Kidney tubule cell (primary cell): Measurements from ENCODE around the gene C15orf39.
"Not testable (repeated sequence)": the region's sequence is repeated elsewhere in the genome, so short reads cannot be mapped to it uniquely, and the experiment has no call there.

ENCODE experiments used
- DNase-seq: peaks from one replicate; pipeline ENCODE4 v3.0.0-alpha.2; 2018; ENCODE audit warnings: low spot score

The C15orf39 gene

GRCh38 chr15:75231836-75232235 is 30.2 kb downstream of the C15orf39 start:
- no peak for DNase-seq

GRCh38 chr15:75232252-75232813 is 30.7 kb downstream of the C15orf39 start:
- DNase-seq, result no peak

DNA sequence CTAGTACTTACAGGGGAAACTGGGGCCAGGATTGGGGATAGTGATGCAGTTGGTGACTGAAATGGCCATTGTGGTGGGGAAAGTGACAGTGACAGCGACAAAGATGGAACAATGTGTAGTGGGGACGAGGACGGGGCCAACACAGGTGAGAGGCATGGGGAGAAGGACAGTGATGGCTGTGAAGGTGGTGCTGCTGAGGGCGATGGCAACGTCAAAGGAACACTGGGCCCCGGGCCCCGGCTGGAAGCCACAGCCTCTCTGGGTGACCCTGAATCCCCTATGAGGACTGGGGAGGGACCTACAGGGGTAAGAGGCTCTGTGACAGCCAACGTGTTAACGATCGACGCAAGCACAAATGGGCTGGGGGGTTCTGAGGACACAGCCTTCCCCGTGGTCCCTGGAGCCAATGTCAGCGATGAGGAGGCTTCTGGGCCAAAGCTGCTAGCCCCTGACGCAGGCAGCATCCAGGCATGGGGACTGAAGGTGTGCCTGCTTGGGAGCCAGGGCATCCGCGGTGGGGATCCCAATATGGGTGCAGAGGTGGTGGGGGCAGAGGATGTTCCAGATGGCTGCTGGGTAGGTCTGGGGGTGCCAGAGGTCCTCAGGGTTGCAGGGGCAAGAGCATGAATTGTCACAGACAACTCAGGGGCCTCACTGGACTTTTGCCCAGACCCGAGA is 31.3 kb downstream of the C15orf39 start:
- DNase-seq, result no peak

GRCh38 chr15:75233504-75234190 is 32.0 kb downstream of the C15orf39 start:
- DNase-seq, result no peak

- no peak for DNase-seq
Observed at GRCh38 chr15:75234191-75234810, 32.6 kb downstream of the C15orf39 start.

- DNase-seq, result no peak
Observed at GRCh38 chr15:75235051-75235673, 33.5 kb downstream of the C15orf39 start.

GRCh38 chr15:75235760-75236729 is 34.4 kb downstream of the C15orf39 start:
- no peak for DNase-seq

DNA sequence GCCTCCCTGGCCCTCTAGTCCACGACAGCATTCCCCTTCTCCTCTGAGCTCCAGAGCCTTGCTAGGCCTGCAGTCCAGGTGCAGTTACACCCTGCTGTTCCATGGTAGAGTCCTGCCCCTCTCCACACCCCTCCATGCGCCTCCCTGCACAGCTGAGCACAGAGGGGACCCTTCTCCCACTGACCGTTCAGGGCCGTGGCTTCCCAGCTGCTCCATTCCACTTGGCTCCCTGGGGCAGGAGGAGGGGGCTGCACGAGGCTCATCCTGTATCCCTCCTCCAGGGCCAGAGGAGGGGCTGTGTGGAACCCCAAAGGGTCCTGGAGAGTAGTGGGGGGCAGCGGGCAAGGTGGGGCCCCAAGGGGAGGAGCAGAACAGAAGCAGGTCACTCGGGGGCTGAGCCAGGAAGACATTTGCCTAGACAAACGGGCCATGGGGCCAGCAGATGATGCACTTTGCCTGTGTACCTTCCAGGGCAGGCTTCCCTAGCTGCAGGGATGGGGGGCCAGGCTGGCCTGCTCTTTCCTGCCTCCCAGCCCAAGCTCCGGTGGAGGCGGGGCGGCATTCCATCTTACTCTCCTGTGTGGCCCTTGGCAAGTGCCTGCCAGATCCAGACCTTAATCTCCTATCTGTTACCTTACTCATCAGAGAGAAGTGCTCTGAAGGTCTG is 35.8 kb downstream of the C15orf39 start:
- DNase-seq, result no peak

DNA sequence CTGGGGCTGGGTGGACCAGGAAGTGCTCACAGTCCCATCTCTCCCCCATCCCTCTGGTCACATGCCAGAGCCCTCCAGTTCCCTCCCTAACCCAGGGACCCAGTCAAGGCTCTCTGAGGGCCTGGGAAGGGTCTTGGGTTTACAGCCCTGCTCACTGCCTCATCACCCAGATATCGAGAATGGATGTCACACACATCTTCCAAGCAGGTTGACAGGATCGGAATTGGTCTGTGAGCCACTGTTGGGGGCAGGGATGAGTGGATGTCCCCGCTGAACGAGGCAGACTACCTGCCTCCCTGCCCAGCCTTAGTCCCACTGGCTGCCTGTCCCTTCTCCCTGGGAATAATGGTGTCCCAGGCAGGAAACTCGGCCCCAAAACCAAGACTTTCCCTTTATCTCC is 36.5 kb downstream of the C15orf39 start:
- no peak for DNase-seq

DNA sequence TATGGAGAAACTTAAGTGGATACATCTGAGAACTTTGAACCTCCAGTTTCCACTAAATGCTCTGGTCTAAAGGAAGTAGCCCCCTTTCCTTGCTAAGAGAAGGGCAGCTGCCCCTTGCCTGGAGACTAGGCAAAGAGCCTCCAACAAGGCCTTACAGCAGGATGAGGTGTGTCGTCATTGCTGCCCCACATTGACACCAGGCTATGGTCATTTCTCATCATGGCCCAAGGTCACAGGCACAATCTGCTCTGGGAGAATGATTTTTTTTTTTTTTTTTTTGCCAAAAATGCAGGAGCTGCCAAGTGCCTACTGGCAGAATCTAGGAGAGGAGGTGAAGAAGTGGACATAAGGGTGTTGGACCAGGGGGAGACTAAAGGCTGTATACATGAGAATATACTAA is 44.1 kb downstream of the C15orf39 start:
- DNase-seq, result not testable (repeated sequence)

DNA sequence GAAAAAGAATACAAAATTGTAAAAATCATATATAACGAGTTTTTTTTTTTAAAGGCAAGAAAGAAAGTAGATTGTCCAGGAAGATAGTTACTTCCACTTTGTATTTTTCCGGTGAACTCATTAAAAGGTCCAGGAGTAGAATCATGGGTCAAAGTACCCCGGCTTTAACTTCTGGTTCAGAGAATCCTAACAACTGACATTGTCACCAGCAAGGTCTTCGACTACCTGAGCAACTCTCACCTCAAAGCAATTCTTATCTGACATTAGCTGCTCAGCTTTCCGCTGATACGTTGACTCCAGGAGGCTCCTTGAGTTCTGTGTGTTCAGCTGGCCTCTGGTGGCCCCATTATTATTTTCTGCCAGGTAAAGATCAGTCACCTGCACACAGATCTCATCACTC is 47.3 kb downstream of the C15orf39 start:
- not testable (repeated sequence) for DNase-seq

- no peak for DNase-seq
Observed at GRCh38 chr15:75249726-75250125, 48.0 kb downstream of the C15orf39 start.

- not testable (repeated sequence) for DNase-seq
Observed at GRCh38 chr15:75251343-75251742, 49.7 kb downstream of the C15orf39 start.

GRCh38 chr15:75252285-75252684 is 50.6 kb downstream of the C15orf39 start:
- not testable (repeated sequence) for DNase-seq

DNA sequence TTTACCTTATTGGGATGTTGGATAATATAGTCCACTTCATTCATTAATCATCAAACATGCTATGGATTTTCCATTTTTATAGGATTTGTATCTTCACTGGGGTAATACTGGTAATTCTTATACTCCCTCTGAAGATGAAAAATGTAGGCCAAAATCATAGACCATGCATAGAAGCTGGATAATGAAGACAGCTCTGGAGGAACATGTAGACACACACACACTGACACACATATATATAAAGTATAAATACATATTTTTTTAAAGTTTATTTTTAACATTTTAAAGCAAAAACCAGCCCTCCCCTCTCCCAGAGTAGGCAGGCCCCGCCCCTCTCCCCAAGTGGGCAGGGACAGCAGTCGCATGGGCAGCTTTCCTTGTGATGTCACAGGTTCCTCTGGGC is 56.4 kb downstream of the C15orf39 start, which contains the start of gene GOLGA6C:
TSS of gene GOLGA6C (plus strand) at position 301 of the 400 bp plus-strand sequence. CDS start 265 bp downstream, outside the sequence.
- DNase-seq, result not testable (repeated sequence)

GRCh38 chr15:75258620-75259343 is 57.1 kb downstream of the C15orf39 start:
- DNase-seq, result not testable (repeated sequence)

DNA sequence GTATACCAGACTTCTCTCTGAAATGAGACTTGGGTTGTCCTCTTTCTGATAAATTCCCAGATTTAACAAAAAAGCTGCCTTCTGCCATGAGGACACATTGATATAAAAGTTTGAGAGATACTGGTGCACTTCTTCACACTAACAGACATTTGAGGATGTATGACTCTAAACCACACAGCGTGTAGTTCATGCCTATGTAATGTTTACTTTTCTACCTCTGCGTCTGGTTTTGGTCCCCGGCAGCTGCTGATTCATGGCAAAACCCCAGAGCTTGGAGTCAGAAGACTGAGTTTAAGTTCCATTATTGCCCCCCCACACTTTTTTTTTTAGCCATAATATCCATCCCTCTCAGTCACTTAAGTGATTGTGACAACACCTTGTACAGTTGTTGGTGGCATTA is 58.2 kb downstream of the C15orf39 start:
- not testable (repeated sequence) for DNase-seq
